IMR-90 (cell line): ENCODE data around the gene SLC22A5.

Experiments used
- CEBPB ChIP-seq: IDR thresholded peaks from 2 replicates; pipeline ENCODE4 v1.6.1; 2012; ENCODE audit warnings: low read depth, low read length, improper control_type of control experiment
- CHD1 ChIP-seq: IDR thresholded peaks from 2 replicates; pipeline ENCODE4 v1.6.1; 2012; ENCODE audit warnings: low read depth, low read length, improper control_type of control experiment
- CTCF ChIP-seq: conservative IDR thresholded peaks from 2 replicates; pipeline ENCODE4 v1.5.1; 2012; ENCODE audit warnings: mild to moderate bottlenecking, low read depth, low read length, improper control_type of control experiment
- ELK1 ChIP-seq: fragments of 150-350 bp; IDR thresholded peaks from 2 replicates; pipeline ENCODE4 v1.6.1; 2016; ENCODE audit warnings: low read depth, mild to moderate bottlenecking, low read length, moderate library complexity, borderline replicate concordance
- MXI1 ChIP-seq: IDR thresholded peaks from 2 replicates; pipeline ENCODE4 v1.6.1; 2012; ENCODE audit warnings: low read depth, mild to moderate bottlenecking, low read length, moderate library complexity, borderline replicate concordance
- POLR2A ChIP-seq: IDR thresholded peaks from 2 replicates; pipeline ENCODE4 v1.6.1; 2012; ENCODE audit warnings: mild to moderate bottlenecking, low read depth, low read length
- RCOR1 ChIP-seq: IDR thresholded peaks from 2 replicates; pipeline ENCODE4 v1.6.1; 2012; ENCODE audit warnings: mild to moderate bottlenecking, low read length, improper control_type of control experiment; ENCODE audit not compliant: insufficient replicate concordance
- USF2 ChIP-seq: fragments of 150-350 bp; IDR thresholded peaks from 2 replicates; pipeline ENCODE4 v1.6.1; 2017; ENCODE audit warnings: mild to moderate bottlenecking, antibody characterized with exemption, low read length, low read depth

GRCh38 chr5:132417010-132417439 is 47.5 kb downstream of the SLC22A5 start:
- TF ChIP-seq CTCF, result no peak
- no peak for TF ChIP-seq CHD1
- no peak for TF ChIP-seq MXI1
- no peak for TF ChIP-seq POLR2A
- no peak for TF ChIP-seq USF2
- TF ChIP-seq RCOR1, result no peak
- TF ChIP-seq CEBPB, result no peak
- TF ChIP-seq ELK1, result no peak
